ENCODE results near the gene NSRP1.

NSRP1 gene

DNA sequence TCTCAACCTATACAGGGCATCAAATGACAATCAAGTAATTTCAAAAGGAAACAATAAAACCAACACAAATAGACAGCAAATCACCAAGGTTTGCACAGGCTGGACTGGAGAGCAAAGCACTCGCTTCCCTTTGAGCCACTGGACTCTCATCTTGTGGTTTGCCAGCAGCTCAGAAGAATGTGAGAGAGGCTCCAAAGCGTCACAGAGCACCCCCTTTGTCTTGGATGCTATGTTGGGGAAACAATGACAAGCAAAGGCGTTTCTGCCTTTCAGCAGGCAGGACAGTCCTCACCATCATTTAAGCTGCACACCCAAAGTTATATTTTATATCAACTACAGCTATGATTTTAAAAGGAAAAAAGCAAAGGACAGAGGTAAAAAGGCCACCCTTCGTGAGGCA lies 105.6 kb downstream of the NSRP1 start:
- H3K4me3 ChIP-seq (ENCODE audit: low read depth, low read length), result no peak overlapping the region
- ChIA-PET CTCF (interaction anchor here (1.2 kb wide), 1 partner anchor 17 kb away, joined by 3 read pairs; no protein-coding TSS in a partner anchor), POLR2A (interaction anchor here (0.6 kb wide), 1 partner anchor 481 kb away, joined by 3 read pairs; no protein-coding TSS in a partner anchor)
- DNase-seq (ENCODE audit: low read depth, low spot score), result no peak
- TF ChIP-seq, protein P1, sequence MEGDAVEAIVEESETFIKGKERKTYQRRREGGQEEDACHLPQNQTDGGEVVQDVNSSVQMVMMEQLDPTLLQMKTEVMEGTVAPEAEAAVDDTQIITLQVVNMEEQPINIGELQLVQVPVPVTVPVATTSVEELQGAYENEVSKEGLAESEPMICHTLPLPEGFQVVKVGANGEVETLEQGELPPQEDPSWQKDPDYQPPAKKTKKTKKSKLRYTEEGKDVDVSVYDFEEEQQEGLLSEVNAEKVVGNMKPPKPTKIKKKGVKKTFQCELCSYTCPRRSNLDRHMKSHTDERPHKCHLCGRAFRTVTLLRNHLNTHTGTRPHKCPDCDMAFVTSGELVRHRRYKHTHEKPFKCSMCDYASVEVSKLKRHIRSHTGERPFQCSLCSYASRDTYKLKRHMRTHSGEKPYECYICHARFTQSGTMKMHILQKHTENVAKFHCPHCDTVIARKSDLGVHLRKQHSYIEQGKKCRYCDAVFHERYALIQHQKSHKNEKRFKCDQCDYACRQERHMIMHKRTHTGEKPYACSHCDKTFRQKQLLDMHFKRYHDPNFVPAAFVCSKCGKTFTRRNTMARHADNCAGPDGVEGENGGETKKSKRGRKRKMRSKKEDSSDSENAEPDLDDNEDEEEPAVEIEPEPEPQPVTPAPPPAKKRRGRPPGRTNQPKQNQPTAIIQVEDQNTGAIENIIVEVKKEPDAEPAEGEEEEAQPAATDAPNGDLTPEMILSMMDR (IDR thresholded peaks at IDR 0.05; ENCODE audit: insufficient read depth, low read length, missing control alignments), result no peak

DNA sequence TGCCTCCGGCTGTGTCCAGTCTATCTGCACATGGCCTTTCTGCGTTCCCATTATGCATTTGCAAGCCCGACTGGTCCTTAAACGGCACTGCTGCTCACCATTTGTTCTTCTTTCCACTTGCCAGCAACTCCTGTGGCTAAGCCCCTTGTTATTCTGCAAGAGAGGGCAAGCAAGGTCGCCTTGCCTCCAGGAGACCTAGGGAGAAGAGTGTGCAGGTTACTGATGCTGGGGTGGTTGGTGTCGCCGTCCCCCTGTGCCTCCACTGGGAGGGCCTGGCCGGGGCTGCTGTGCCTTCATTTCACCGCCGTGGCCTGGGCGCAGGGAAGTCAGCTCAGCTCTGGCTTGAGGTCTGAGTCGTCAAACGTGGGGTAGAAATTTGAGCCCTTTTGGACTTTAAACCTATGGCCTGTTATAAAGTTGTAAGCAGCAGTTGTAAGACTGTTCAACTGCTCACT lies 106.1 kb downstream of the NSRP1 start:
- no peak for DNase-seq (ENCODE audit: low read depth, low spot score)
- ChIA-PET POLR2A (interaction anchor here (0.6 kb wide), 1 partner anchor 480 kb away, joined by 3 read pairs; no protein-coding TSS in a partner anchor), CTCF (interaction anchor here (1.2 kb wide), 1 partner anchor 18 kb away, joined by 3 read pairs; no protein-coding TSS in a partner anchor)
- H3K4me3 ChIP-seq (ENCODE audit: low read depth, low read length), result no peak overlapping the region
- TF ChIP-seq, protein P1 (IDR thresholded peaks at IDR 0.05; ENCODE audit: insufficient read depth, low read length, missing control alignments), result no peak

DNA sequence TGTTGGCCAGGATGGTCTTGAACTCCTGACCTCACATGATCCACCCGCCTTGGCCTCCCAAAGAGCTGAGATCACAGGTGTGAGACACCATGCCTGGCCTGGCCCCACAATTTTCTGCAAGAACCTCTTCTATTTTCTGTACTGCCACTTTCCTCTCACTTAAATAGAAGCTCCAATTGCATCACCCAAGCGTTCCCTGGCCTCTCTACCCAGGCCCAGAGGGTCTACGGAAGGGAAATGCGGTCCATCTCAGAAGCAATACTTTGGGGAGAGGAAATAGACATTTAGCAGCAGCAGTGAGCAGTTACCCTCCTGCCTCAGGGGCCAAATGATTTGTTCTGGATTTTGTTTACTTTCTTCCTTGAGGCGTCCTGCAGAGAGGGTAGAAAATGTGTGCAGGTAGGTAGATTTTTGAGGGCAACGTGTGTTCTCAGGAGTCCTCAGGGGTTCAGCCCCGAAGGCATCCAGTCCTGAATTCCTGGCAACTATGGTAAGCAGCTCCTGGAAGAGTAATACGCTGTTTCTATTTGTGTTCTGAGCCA lies 107.9 kb downstream of the NSRP1 start:
- ChIA-PET POLR2A (interaction anchor here (0.6 kb wide), 1 partner anchor 29 kb away, joined by 3 read pairs; no protein-coding TSS in a partner anchor), CTCF (interaction anchor here (0.7 kb wide), 1 partner anchor 9 kb away, joined by 3 read pairs; no protein-coding TSS in a partner anchor)
- no peak overlapping the region for H3K4me3 ChIP-seq (ENCODE audit: low read depth, low read length)
- TF ChIP-seq, protein P1 (IDR thresholded peaks at IDR 0.05; ENCODE audit: insufficient read depth, low read length, missing control alignments), result no peak
- DNase-seq (ENCODE audit: low read depth, low spot score), result no peak

DNA sequence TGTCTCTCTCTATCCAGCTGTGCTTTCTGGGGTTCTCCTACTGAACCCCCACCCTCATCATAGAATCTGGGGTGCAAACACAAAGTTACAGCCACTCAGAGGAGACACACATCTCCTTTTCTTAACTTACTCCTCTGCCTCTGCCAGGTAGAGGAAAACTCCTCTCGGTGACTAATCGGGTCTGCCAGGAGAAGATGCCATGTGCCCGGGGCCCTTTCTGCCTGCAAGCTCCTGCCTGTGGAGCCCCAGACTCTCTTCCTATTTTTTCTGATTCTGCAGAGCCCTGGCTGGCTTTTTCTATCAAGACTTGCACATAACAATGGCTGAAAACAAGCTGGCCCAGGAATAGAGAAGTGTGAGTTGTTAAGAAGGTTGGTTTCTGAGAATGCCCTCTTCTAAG lies 108.5 kb downstream of the NSRP1 start:
- TF ChIP-seq, protein P1 (IDR thresholded peaks at IDR 0.05; ENCODE audit: insufficient read depth, low read length, missing control alignments), result no peak
- no peak overlapping the region for H3K4me3 ChIP-seq (ENCODE audit: low read depth, low read length)
- no peak for DNase-seq (ENCODE audit: low read depth, low spot score)
- CTCF ChIA-PET, result no interaction called here
- POLR2A ChIA-PET, result no interaction called here

DNA sequence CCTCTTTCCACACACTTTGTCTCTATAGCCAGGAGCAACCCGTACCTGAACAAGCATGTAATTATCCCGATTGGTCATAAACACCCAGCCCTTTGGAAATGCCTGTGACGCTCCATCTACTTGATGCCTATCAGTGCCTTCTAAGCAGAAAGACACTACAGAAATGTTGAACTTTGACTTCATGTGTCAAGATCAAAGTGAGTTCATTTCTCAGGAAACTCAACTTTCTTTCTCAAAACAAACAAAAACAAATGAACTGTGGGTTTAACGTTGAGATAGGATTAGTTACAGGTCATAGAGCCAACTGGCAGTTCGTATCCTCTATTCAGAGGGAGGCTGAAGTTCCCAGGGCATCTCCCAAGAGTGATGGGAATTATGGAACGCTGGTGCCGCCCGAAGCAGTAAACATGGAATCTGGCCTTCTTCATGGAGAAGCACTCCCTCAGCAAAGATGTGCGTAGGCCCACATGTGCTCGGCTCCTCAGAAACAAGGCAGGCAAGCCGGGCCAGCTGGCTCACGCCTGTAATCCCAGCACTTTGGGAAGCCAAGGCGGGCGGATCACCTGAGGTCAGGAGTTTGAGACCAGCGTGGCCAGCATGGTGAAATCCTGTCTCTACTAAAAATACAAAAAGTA lies 109.4 kb downstream of the NSRP1 start:
- no peak for DNase-seq (ENCODE audit: low read depth, low spot score)
- TF ChIP-seq, protein P1 (IDR thresholded peaks at IDR 0.05; ENCODE audit: insufficient read depth, low read length, missing control alignments), result no peak
- ChIA-PET POLR2A (no interaction called here), CTCF (interaction anchor here (1.1 kb wide), 1 partner anchor 101 kb away, joined by 3 read pairs; no protein-coding TSS in a partner anchor)
- H3K4me3 ChIP-seq (ENCODE audit: low read depth, low read length), result no peak overlapping the region

DNA sequence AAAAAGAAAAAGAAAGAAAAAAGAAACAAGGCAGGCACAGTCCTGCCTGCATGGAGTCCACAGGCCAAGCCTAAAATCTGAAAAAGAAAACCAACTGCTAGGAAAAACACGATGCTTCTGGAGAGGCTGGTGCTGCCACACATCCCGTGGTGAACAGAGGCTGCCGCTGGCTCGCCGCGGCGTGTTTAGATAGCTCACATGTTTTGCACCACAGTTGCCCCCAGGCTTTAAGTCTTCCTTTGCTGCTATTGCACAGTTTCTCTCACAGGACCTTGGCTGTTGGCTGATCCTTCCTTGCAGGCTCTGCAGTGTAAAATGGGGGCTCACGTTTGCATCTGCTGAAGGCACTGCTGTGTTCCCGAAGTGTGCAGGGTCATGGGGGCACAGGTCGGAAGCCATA lies 110.3 kb downstream of the NSRP1 start:
- no peak overlapping the region for H3K4me3 ChIP-seq (ENCODE audit: low read depth, low read length)
- no peak for DNase-seq (ENCODE audit: low read depth, low spot score)
- TF ChIP-seq, protein P1 (IDR thresholded peaks at IDR 0.05; ENCODE audit: insufficient read depth, low read length, missing control alignments), result no peak
- CTCF ChIA-PET, result interaction anchor here (1.1 kb wide), 1 partner anchor 102 kb away, joined by 3 read pairs; no protein-coding TSS in a partner anchor
- POLR2A ChIA-PET, result no interaction called here

All from AG04449 (cell line).